ENCODE measurements around the gene AVPI1. TPM values are rescaled to one million over a fixed set of nuclear protein-coding genes. Genes with fewer than 3 reads are reported as not detected.

The AVPI1 gene
- total RNA-seq, 2 donors from 2014 or later: 26.6 to 34.8 TPM

DNA sequence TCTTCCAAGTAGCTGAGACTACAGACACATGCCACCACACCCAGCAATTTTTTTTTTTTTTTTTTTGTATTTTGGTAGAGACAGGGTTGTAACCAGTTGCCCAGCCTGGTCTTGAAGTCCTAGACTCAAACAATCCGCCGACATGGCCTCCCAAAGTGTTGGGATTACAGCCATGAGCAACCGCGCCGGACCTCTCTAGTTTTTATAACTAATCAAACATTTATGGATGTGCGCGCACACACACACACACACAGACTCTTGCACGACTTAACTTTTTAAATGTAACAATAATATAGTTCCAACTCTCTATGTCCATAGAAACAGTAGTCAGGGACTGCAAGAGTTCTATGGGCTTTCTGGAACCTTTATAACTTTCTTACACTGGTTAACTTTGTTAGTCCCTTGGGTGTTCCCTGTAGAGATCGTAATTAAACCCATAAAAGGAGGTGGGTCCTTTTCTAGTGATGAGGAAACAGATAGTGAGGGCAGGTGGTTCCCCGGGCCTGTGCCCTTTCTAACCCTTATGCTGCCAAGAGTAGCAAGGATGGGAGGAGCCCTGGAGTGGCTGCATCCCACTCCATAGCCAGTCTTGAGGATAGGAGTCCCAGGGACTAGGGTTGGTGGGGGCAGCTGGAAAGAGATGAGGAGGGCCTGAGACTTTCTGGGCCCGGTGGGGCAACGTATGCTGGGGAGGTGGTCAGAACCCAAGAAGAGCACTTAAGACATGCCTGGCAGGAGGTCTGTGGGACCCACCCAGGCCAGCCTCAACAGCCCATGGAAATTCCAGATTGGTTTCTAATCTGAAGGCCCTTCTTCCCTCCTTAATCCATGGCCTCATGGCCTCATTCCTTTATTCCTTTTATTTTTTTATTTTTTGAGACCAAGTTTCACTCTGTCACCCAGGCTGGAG is 35.1 kb upstream of the AVPI1 start:
- peak overlapping the region in 1 of 2 donors; percentile 40 for H3K9ac ChIP-seq (ENCODE audit: low read depth in 2 of 2, low read length in 2 of 2)
- TF ChIP-seq, protein P1, sequence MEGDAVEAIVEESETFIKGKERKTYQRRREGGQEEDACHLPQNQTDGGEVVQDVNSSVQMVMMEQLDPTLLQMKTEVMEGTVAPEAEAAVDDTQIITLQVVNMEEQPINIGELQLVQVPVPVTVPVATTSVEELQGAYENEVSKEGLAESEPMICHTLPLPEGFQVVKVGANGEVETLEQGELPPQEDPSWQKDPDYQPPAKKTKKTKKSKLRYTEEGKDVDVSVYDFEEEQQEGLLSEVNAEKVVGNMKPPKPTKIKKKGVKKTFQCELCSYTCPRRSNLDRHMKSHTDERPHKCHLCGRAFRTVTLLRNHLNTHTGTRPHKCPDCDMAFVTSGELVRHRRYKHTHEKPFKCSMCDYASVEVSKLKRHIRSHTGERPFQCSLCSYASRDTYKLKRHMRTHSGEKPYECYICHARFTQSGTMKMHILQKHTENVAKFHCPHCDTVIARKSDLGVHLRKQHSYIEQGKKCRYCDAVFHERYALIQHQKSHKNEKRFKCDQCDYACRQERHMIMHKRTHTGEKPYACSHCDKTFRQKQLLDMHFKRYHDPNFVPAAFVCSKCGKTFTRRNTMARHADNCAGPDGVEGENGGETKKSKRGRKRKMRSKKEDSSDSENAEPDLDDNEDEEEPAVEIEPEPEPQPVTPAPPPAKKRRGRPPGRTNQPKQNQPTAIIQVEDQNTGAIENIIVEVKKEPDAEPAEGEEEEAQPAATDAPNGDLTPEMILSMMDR (IDR thresholded peaks at IDR 0.05): no peak
- H3K36me3 ChIP-seq: no peaks in the 10 kb centered on the region
- no peaks in the 10 kb centered on the region for H3K27me3 ChIP-seq
- peak; percentile 84 for DNase-seq
- H3K27ac ChIP-seq: peak overlapping the region; percentile 82
- H3K9me3 ChIP-seq: no peaks in the 10 kb centered on the region
- intact Hi-C loops (cut with DNase I): no loop called here
- H3K4me3 ChIP-seq: no peak overlapping the region
- peaks cover 20% of the 10 kb centered on the region for H3K4me1 ChIP-seq

DNA sequence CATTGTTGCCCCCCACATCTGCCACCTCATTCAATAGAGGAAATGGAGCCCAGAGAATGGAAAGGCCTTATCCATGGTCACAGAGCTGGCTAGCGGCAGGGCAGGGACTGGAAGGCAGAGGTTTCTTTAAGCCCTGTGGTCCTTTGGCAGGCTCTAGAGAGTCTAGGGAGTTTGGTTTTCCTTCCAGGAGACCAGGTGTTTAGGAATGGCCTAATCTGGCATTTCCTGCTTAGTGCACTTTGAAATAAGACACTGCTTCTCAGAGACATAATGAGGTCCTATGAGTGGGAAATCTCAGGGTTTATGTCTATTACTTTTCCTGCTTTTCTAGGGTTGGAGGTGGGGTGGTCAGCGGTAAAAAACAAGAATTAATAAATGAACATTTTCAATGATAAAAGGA is 32.6 kb upstream of the AVPI1 start:
- H3K9me3 ChIP-seq: no peaks in the 10 kb centered on the region
- no peaks in the 10 kb centered on the region for H3K27me3 ChIP-seq
- peak overlapping the region in 1 of 2 donors; percentile 73 for H3K9ac ChIP-seq (ENCODE audit: low read depth in 2 of 2, low read length in 2 of 2)
- DNase-seq: no peak
- intact Hi-C loops (cut with DNase I): no loop called here
- H3K27ac ChIP-seq: peak overlapping the region; percentile 74
- no peaks in the 10 kb centered on the region for H3K36me3 ChIP-seq
- no peak overlapping the region for H3K4me3 ChIP-seq
- TF ChIP-seq, protein P1 (IDR thresholded peaks at IDR 0.05): no peak
- peaks cover 23% of the 10 kb centered on the region for H3K4me1 ChIP-seq

DNA sequence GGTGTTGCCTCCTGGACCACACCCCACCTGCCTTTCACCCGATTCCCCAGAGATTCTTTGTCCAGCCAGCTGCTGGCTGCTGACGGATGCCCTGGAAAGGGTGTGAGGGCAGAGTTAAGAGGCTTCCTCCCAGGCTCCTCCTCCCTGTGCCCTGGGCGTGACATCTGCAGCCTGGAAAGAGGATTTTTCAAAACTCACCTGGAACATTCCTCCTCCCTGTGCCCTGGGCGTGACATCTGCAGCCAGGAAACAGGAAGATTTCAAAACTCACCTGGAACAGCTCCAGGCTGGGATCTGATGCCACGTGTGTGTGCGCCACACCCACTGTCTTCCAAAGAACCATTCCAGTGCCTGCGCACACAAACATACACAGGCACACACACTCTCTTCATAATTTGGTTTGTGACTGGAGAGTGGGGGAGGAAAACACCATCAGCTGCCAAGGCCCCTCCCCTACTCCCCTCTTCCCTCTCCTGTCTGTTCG is 31.7 kb upstream of the AVPI1 start:
- intact Hi-C loops (cut with DNase I): no loop called here
- peak; percentile 95 for DNase-seq
- Histone ChIP-seq H3K4me1 (peaks cover 23% of the 10 kb centered on the region), H3K9me3 (no peaks in the 10 kb centered on the region), H3K36me3 (no peaks in the 10 kb centered on the region), H3K4me3 (no peak overlapping the region), H3K27ac (peak overlapping the region; percentile 74), H3K27me3 (no peaks in the 10 kb centered on the region), H3K9ac (ENCODE audit: low read depth in 2 of 2, low read length in 2 of 2) (peak overlapping the region in 1 of 2 donors; percentile 80)
- TF ChIP-seq, protein P1 (IDR thresholded peaks at IDR 0.05): no peak

DNA sequence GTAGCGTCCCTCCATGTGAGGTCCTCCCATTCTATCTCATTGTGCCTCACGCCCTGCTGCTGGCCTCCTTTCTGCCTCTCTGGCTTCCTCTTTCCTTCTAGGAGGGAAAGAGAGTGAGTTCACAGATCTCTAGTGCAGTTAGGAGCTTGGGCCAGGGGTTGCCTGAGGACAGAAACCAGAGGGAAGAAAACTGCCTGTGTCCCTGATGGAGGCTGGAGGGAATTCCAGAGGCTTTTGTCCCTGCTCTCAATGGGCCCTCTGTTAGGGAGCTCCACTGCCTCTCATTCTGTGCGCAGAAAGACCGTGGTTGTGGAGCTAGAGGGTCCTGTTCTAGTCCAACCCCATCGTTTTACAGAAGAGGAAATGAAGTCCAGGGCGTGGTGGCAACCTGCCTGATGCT is 31.1 kb upstream of the AVPI1 start:
- TF ChIP-seq, protein P1 (IDR thresholded peaks at IDR 0.05): no peak
- Histone ChIP-seq H3K4me3 (no peak overlapping the region), H3K36me3 (no peaks in the 10 kb centered on the region), H3K9ac (ENCODE audit: low read depth in 2 of 2, low read length in 2 of 2) (peak overlapping the region in 1 of 2 donors; percentile 80), H3K27me3 (no peaks in the 10 kb centered on the region), H3K4me1 (peaks cover 23% of the 10 kb centered on the region), H3K9me3 (no peaks in the 10 kb centered on the region), H3K27ac (peak overlapping the region; percentile 74)
- DNase-seq: no peak
- intact Hi-C loops (cut with DNase I): no loop called here

DNA sequence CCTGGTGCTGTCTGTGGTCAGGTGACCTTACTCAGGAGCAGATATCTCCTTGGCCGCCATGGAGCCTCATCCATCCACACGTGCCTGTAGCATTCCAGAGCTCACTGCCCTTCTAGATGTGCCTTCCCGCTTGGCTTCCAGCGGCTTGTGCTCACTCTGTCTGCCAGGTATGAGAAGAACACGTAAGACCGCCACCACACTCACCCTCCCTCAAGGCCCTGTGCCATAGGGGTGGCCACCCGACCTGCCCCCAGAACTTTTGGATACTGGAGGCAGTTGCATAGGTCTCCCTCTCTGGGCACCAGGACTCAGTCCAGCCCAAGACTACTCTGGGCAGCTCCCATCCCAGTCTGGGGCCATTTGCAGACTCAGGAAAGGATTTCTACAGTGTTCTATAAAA is 30.6 kb upstream of the AVPI1 start:
- peaks cover 23% of the 10 kb centered on the region for H3K4me1 ChIP-seq
- peak overlapping the region; percentile 74 for H3K27ac ChIP-seq
- peak overlapping the region in 1 of 2 donors; percentile 80 for H3K9ac ChIP-seq (ENCODE audit: low read depth in 2 of 2, low read length in 2 of 2)
- H3K36me3 ChIP-seq: no peaks in the 10 kb centered on the region
- no peaks in the 10 kb centered on the region for H3K27me3 ChIP-seq
- H3K9me3 ChIP-seq: no peaks in the 10 kb centered on the region
- TF ChIP-seq, protein P1 (IDR thresholded peaks at IDR 0.05): no peak
- intact Hi-C loops (cut with DNase I): no loop called here
- no peak overlapping the region for H3K4me3 ChIP-seq
- DNase-seq: no peak
